Left forelimb (tissue), 1 donor: Measurements from ENCODE around the gene ZNF592.
"Not testable (repeated sequence)": the region's sequence is repeated elsewhere in the genome, so short reads cannot be mapped to it uniquely, and the experiment has no call there.

Experiments
- DNase-seq: peaks from one replicate; pipeline ENCODE4 v3.0.0-alpha.2; 2018; ENCODE audit warnings: low spot score

ZNF592 gene

GRCh38 chr15:84741121-84741520 is 7.3 kb upstream of the ZNF592 start:
- DNase-seq: no peak

GRCh38 chr15:84747416-84748273 is 747 bp upstream of the ZNF592 start:
- peak; percentile 88 for DNase-seq

- DNase-seq: no peak
Observed at GRCh38 chr15:84749111-84749991, 959 bp downstream of the ZNF592 start.

- no peak for DNase-seq
Observed at GRCh38 chr15:84750583-84751092, 2.2 kb downstream of the ZNF592 start.

- not testable (repeated sequence) for DNase-seq
Observed at GRCh38 chr15:84751721-84752120, 3.3 kb downstream of the ZNF592 start.

GRCh38 chr15:84752195-84752594 is 3.8 kb downstream of the ZNF592 start:
- no peak for DNase-seq

- DNase-seq: no peak
Observed at GRCh38 chr15:84752700-84753099, 4.3 kb downstream of the ZNF592 start.

GRCh38 chr15:84754889-84755288 is 6.5 kb downstream of the ZNF592 start:
- not testable (repeated sequence) for DNase-seq

GRCh38 chr15:84755736-84756527 is 7.5 kb downstream of the ZNF592 start:
- DNase-seq: no peak

GRCh38 chr15:84759018-84759417 is 10.6 kb downstream of the ZNF592 start:
- no peak for DNase-seq

GRCh38 chr15:84760219-84760618 is 11.8 kb downstream of the ZNF592 start:
- DNase-seq: no peak

- no peak for DNase-seq
Observed at GRCh38 chr15:84761607-84762131, 13.3 kb downstream of the ZNF592 start.

- no peak for DNase-seq
Observed at GRCh38 chr15:84762840-84763572, 14.6 kb downstream of the ZNF592 start.

GRCh38 chr15:84764585-84764984 is 16.2 kb downstream of the ZNF592 start:
- DNase-seq: no peak

GRCh38 chr15:84764989-84765388 is 16.6 kb downstream of the ZNF592 start:
- DNase-seq: no peak

- no peak for DNase-seq
Observed at GRCh38 chr15:84765675-84766074, 17.3 kb downstream of the ZNF592 start.

GRCh38 chr15:84766461-84767035 is 18.2 kb downstream of the ZNF592 start:
- no peak for DNase-seq

- no peak for DNase-seq
Observed at GRCh38 chr15:84772031-84772430, 23.6 kb downstream of the ZNF592 start.

GRCh38 chr15:84772467-84772866 is 24.1 kb downstream of the ZNF592 start:
- DNase-seq: no peak

- DNase-seq: no peak
Observed at GRCh38 chr15:84773716-84774115, 25.3 kb downstream of the ZNF592 start.
